Loucy (cell line): ENCODE data around the gene ATP13A4.

Experiments used
- H2AFZ ChIP-seq: fragments of 200-600 bp; sonication (generic); 2 replicates; pipeline ENCODE4 v1.6.0; 2016; ENCODE audit warnings: antibody characterized with exemption, mild to moderate bottlenecking, low read length, moderate library complexity
- H3F3A ChIP-seq: fragments of 200-600 bp; 2 replicates; pipeline ENCODE4 v1.6.0; 2016; ENCODE audit warnings: antibody characterized with exemption, low read depth, mild to moderate bottlenecking
- H3K27me3 ChIP-seq: fragments of 200-600 bp; sonication (generic); 2 replicates; pipeline ENCODE4 v1.6.1; 2014; ENCODE audit warnings: low read length, mild to moderate bottlenecking; ENCODE audit not compliant: insufficient read depth, poor library complexity, severe bottlenecking
- H3K36me3 ChIP-seq: fragments of 200-600 bp; sonication (generic); 2 replicates; pipeline ENCODE4 v1.6.1; 2016; ENCODE audit warnings: low read length; ENCODE audit not compliant: insufficient read depth
- H3K4me1 ChIP-seq: fragments of 200-600 bp; sonication (generic); 2 replicates; pipeline ENCODE4 v1.5.1; 2014; ENCODE audit warnings: low read length, mild to moderate bottlenecking; ENCODE audit not compliant: insufficient read depth, poor library complexity, severe bottlenecking
- H3K4me2 ChIP-seq: fragments of 200-600 bp; sonication (generic); 2 replicates; pipeline ENCODE4 v1.6.0; 2014; ENCODE audit warnings: antibody characterized with exemption, low read length, low read depth, mild to moderate bottlenecking; ENCODE audit not compliant: poor library complexity, severe bottlenecking
- H3K4me3 ChIP-seq: fragments of 200-600 bp; sonication (generic); 2 replicates; pipeline ENCODE4 v1.5.1; 2014; ENCODE audit warnings: low read length, mild to moderate bottlenecking, mixed read lengths; ENCODE audit not compliant: poor library complexity, severe bottlenecking
- H3K79me2 ChIP-seq: fragments of 200-600 bp; sonication (generic); 2 replicates; pipeline ENCODE4 v1.6.1; 2014; ENCODE audit warnings: low read length; ENCODE audit not compliant: insufficient read depth
- H3K9ac ChIP-seq: fragments of 200-600 bp; sonication (generic); 2 replicates; pipeline ENCODE4 v1.6.0; 2014; ENCODE audit warnings: mild to moderate bottlenecking, low read depth, low read length, moderate library complexity; ENCODE audit not compliant: poor library complexity, severe bottlenecking
- H3K9me2 ChIP-seq: fragments of 200-600 bp; sonication (generic); replicated peaks from 2 replicates; pipeline ENCODE4 v1.6.1; 2016; ENCODE audit warnings: low read depth, low read length, mixed read lengths
- H3K9me3 ChIP-seq: fragments of 200-600 bp; sonication (generic); 2 replicates; pipeline ENCODE4 v1.6.1; 2014; ENCODE audit warnings: mild to moderate bottlenecking, antibody characterized with exemption, low read length, low read depth; ENCODE audit not compliant: insufficient read depth
- H4K20me1 ChIP-seq: fragments of 200-600 bp; sonication (generic); 2 replicates; pipeline ENCODE4 v1.6.0; 2014; ENCODE audit warnings: antibody characterized with exemption, low read length, mild to moderate bottlenecking; ENCODE audit not compliant: insufficient read depth, poor library complexity, severe bottlenecking
- EZH2phosphoT487 ChIP-seq: fragments of 200-600 bp; IDR thresholded peaks from 2 replicates; pipeline ENCODE4 v1.6.1; 2018; ENCODE audit warnings: antibody characterized with exemption, mild to moderate bottlenecking, moderate library complexity, borderline replicate concordance
- TF ChIP-seq, protein P1 (sequence below): fragments of 200-600 bp; sonication (generic); conservative IDR thresholded peaks from 2 replicates; pipeline ENCODE4 v1.5.1; 2014; ENCODE audit warnings: mild to moderate bottlenecking, antibody characterized with exemption, low read length

Gene ATP13A4

DNA sequence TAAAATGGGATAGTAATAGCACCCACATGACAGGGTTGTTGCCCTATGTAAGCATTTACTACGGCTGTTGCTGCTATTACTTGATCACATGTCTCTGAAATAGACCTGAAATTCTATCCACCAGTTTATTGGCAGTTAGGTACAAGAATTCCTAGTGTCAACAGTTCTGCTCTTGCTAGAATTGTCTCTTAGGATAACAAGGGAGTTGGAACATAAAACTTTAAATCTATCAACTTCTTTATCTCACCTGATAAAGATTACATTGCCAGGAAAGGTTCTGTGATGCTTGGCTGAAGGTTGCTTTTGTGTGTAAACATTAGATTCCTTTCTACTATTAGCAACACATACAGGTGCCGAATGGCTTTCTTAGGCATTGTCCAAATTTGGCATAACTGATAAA is 38.7 kb downstream of the ATP13A4 start:
- Histone ChIP-seq H3K36me3 (no peaks in the 10 kb centered on the region), H3F3A (no peaks in the 10 kb centered on the region), H3K27me3 (no peaks in the 10 kb centered on the region), H3K9me2 (no peaks in the 10 kb centered on the region), H4K20me1 (no peaks in the 10 kb centered on the region), H3K4me3 (no peak overlapping the region), H2AFZ (no peak overlapping the region), H3K4me2 (no peak overlapping the region), H3K9ac (no peak overlapping the region), H3K9me3 (no peaks in the 10 kb centered on the region), H3K79me2 (no peaks in the 10 kb centered on the region), H3K4me1 (no peaks in the 10 kb centered on the region)
- TF ChIP-seq EZH2phosphoT487 = no peak
- TF ChIP-seq, protein P1, sequence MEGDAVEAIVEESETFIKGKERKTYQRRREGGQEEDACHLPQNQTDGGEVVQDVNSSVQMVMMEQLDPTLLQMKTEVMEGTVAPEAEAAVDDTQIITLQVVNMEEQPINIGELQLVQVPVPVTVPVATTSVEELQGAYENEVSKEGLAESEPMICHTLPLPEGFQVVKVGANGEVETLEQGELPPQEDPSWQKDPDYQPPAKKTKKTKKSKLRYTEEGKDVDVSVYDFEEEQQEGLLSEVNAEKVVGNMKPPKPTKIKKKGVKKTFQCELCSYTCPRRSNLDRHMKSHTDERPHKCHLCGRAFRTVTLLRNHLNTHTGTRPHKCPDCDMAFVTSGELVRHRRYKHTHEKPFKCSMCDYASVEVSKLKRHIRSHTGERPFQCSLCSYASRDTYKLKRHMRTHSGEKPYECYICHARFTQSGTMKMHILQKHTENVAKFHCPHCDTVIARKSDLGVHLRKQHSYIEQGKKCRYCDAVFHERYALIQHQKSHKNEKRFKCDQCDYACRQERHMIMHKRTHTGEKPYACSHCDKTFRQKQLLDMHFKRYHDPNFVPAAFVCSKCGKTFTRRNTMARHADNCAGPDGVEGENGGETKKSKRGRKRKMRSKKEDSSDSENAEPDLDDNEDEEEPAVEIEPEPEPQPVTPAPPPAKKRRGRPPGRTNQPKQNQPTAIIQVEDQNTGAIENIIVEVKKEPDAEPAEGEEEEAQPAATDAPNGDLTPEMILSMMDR = no peak

GRCh38 chr3:193510154-193510553 is 44.5 kb downstream of the ATP13A4 start:
- TF ChIP-seq EZH2phosphoT487 = no peak
- TF ChIP-seq, protein P1 = no peak
- Histone ChIP-seq H3K9me3 (no peaks in the 10 kb centered on the region), H3K4me1 (no peaks in the 10 kb centered on the region), H3K4me3 (no peak overlapping the region), H3K4me2 (no peak overlapping the region), H4K20me1 (no peaks in the 10 kb centered on the region), H3K79me2 (no peaks in the 10 kb centered on the region), H3K9me2 (no peaks in the 10 kb centered on the region), H2AFZ (no peak overlapping the region), H3F3A (no peaks in the 10 kb centered on the region), H3K36me3 (no peaks in the 10 kb centered on the region), H3K9ac (no peak overlapping the region), H3K27me3 (no peaks in the 10 kb centered on the region)

GRCh38 chr3:193509103-193509965 is 45.4 kb downstream of the ATP13A4 start:
- no peaks in the 10 kb centered on the region for H3F3A ChIP-seq

More at GRCh38 chr3:193509103-193509965, 45.4 kb downstream of the ATP13A4 start:
- Histone ChIP-seq H3K9me2 (no peaks in the 10 kb centered on the region), H3K9me3 (no peaks in the 10 kb centered on the region), H3K27me3 (no peaks in the 10 kb centered on the region), H3K9ac (no peak overlapping the region), H3K4me1 (no peaks in the 10 kb centered on the region), H3K4me3 (no peak overlapping the region), H3K36me3 (no peaks in the 10 kb centered on the region), H3K4me2 (no peak overlapping the region), H4K20me1 (no peaks in the 10 kb centered on the region), H2AFZ (no peak overlapping the region), H3K79me2 (no peaks in the 10 kb centered on the region)
- no peak for TF ChIP-seq EZH2phosphoT487
- TF ChIP-seq, protein P1 = no peak
